Tibial artery (tissue), 4 donors: Measurements from ENCODE around the gene PKDCC.

ENCODE experiments used
- DNase-seq, 2 donors: peaks; one replicate each; pipeline ENCODE4 v3.0.0-alpha.2; 2019
- H3K27ac ChIP-seq, 2 donors: fragments of 200-600 bp; sonication (generic) in 1 of 2; 1 replicate in 1 of 2; 2 replicates in 1 of 2; pipeline ENCODE4 v1.5.1; 2018 to 2019; ENCODE audit warnings: mild to moderate bottlenecking in 1 of 2
- H3K27me3 ChIP-seq, 2 donors: fragments of 200-600 bp; sonication (generic) in 1 of 2; one replicate each; pipeline versions ENCODE4 v1.5.1 to v1.6.0; 2016 to 2019
- H3K36me3 ChIP-seq, 3 donors: fragments of 200-600 bp; sonication (generic) in 2 of 3; one replicate each; pipeline ENCODE4 v1.5.1; 2016 to 2019; ENCODE audit warnings: mild to moderate bottlenecking in 2 of 3
- H3K4me1 ChIP-seq, 4 donors: fragments of 200-600 bp; sonication (generic) in 2 of 4; 1 replicate in 3 of 4; 2 replicates in 1 of 4; pipeline ENCODE4 v1.5.1; 2016 to 2019
- H3K4me3 ChIP-seq, 2 donors: fragments of 200-600 bp; sonication (generic) in 1 of 2; 1 replicate in 1 of 2; 2 replicates in 1 of 2; pipeline ENCODE4 v1.5.1; 2018 to 2019; ENCODE audit warnings: mild to moderate bottlenecking in 2 of 2
- H3K9me3 ChIP-seq, 3 donors: fragments of 200-600 bp; sonication (generic) in 1 of 3; one replicate each; pipeline ENCODE4 v1.5.1; 2016 to 2019
- CTCF ChIP-seq, 2 experiments: fragments of 200-600 bp in 1 of 2; fragments of 450-650 bp in 1 of 2; IDR thresholded peaks; one replicate each; pipeline ENCODE4 v1.5.1; 2017 to 2019; ENCODE audit warnings: antibody characterized with exemption in 2 of 2, mild to moderate bottlenecking in 1 of 2, moderate library complexity in 1 of 2
- intact Hi-C: fragments of 100-400 bp; cut with DNase I; formaldehyde crosslinking; loops from one replicate; pipeline ENCODE4 v1.15.0; 2023; ENCODE audit warnings: low total_unique reads

Gene PKDCC

DNA sequence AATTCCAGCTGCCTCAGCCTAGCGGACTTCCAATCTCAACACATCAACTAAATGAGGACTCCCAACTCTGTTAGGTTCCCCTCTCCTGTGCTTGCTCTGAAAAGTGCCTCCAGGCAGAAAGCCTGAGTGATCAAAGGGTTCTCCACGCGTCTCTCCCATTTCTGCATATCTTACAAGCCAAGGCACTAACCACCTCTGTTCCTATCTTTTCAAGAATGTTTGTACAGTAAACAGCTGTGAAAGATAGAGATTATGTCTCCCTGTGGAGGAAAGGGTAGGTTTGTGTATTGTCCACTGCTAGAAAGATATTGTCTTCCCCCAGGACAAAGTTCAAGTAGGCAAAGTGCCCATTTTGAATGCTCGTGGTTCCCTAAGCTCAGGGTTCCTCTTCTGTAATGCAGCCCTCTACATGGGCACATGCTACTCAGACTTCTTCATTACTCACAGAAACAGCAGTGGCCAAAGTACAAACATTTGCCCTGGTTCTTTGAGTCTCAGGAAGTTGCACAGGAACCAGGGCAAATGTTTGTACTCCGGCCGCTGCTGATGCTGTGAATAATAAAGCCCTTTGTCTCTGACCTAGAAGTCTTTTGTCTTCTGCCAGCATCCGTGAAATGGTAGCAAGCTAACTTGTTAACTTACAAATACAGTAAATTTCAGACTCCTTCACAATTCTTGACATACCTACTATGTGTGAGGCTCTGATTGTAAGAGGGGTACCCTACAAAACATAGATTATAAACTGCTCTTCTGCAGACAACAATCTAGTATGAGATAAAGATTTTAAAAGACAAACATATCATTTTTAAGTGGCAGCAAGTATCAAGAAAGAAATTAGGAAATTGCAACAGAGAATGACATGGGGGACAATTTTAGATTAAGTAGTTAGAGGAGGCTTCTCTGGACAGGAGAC lies 44.5 kb downstream of the PKDCC start:
- Histone ChIP-seq H3K27me3 (no peaks in the 10 kb centered on the region), H3K27ac (no peak overlapping the region), H3K4me3 (no peak overlapping the region)

DNA sequence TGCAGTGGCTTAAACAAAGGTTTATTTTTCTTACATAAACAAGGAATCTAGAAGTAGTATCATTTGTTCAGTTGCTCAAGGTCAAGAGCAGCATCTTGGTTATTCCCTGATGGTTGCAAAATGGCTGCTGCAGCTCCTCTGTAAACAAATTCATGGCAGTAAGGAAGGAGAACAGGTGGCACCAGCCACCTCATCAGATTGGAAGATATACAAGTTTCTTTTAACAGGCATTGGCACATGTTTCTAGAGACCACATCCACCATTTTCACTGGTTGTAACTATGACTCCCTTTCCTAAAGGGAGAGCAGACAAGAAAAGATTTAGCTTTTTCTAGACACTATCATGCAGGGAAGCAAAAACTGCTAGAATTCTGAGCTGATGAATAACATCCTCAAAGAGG lies 46.3 kb downstream of the PKDCC start:
- Histone ChIP-seq H3K27me3 (no peaks in the 10 kb centered on the region), H3K36me3 (no peaks in the 10 kb centered on the region), H3K4me1 (peaks cover 0 to 22% (median 8%) of the 10 kb centered on the region in 4 donors), H3K4me3 (no peak overlapping the region), H3K27ac (no peak overlapping the region), H3K9me3 (no peaks in the 10 kb centered on the region)
- no peak for TF ChIP-seq CTCF (IDR thresholded peaks at IDR 0.05)
- DNase-seq: no peak
- intact Hi-C loops: loop anchor here (10.0 kb wide), 1 partner anchor 271 kb away; the partner anchor contains the start of gene COX7A2L

More for the DNA sequence above, 44.5 kb downstream of the PKDCC start:
- Histone ChIP-seq H3K4me1 (peaks cover 0 to 7% (median 0%) of the 10 kb centered on the region in 4 donors), H3K9me3 (no peaks in the 10 kb centered on the region), H3K36me3 (no peaks in the 10 kb centered on the region)
- TF ChIP-seq CTCF (IDR thresholded peaks at IDR 0.05): no peak
- intact Hi-C loops: loop anchor here (10.0 kb wide), 1 partner anchor 272 kb away; the partner anchor contains the start of gene COX7A2L
- peak in 1 of 2 donors; percentile 29 for DNase-seq

GRCh38 chr2:42095923-42096408 lies 48.1 kb downstream of the PKDCC start:
- intact Hi-C loops: loop anchor here (2.0 to 10.0 kb wide), 4 partner anchors 101 to 269 kb away; partner anchors contain the start of gene COX7A2L
- Histone ChIP-seq H3K9me3 (no peaks in the 10 kb centered on the region), H3K27ac (no peak overlapping the region), H3K36me3 (no peaks in the 10 kb centered on the region), H3K4me3 (no peak overlapping the region), H3K27me3 (no peaks in the 10 kb centered on the region), H3K4me1 (peaks cover 0 to 32% (median 13%) of the 10 kb centered on the region in 4 donors)
- peak; percentile 74 to 78 for DNase-seq
- peak; percentile 76 to 96 for TF ChIP-seq CTCF (IDR thresholded peaks at IDR 0.05)

GRCh38 chr2:42096869-42097591 lies 49.2 kb downstream of the PKDCC start:
- H3K36me3 ChIP-seq: no peaks in the 10 kb centered on the region
- H3K4me1 ChIP-seq: peaks cover 0 to 40% (median 21%) of the 10 kb centered on the region in 4 donors
- DNase-seq: no peak
- H3K4me3 ChIP-seq: no peak overlapping the region
- TF ChIP-seq CTCF (IDR thresholded peaks at IDR 0.05): no peak
- H3K27me3 ChIP-seq: no peaks in the 10 kb centered on the region
- H3K27ac ChIP-seq: peak overlapping the region; percentile 43 to 76
- intact Hi-C loops: loop anchor here (2.0 to 10.0 kb wide), 4 partner anchors 100 to 268 kb away; partner anchors contain the start of gene COX7A2L
- no peaks in the 10 kb centered on the region for H3K9me3 ChIP-seq
